HG03457 (cell line): Measurements from ENCODE around the gene CAMTA1.

Source experiments
- ATAC-seq: cut with Tn5 transposase; IDR thresholded peaks from one replicate; pipeline ENCODE4 v1.9.1; 2021; ENCODE audit warnings: moderate number of reproducible peaks; ENCODE audit not compliant: unreplicated experiment

The CAMTA1 gene

DNA sequence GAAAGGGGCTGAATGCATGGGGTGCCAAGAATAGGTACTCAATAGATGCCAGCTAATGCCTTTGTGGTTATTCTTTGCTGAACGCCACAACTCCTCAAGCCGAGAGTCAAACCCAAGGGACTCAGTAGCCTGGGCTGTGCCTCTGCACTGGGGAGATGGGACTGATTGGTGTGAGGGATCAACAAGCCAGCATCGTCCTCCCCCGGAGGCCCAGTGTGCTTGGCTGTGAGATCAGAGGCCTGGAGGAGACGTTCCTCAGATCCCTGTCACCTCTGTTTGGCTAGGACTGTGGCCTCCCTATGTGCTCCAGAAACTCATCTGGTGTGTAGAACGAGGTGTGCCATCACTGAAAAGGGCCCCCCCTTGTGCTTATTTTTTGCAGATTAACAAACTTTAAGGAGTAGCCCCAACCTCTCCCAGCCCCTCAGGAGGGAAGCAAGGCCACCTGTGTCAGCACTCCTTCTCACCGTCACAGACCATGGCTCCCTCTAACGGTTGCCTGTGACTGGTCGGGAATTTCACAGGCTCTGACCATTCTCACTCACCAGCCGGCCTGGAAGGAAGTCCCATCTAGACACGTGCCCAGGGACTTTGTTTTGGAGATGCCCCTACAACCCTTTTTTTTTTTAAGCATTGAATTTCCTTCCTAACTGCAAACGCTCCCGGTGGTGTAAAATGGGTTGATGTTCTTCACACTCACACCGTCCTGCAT lies 791.8 kb downstream of the CAMTA1 start:
- ATAC-seq, result no peak

GRCh38 chr1:7578206-7578605 lies 793.0 kb downstream of the CAMTA1 start:
- no peak for ATAC-seq

DNA sequence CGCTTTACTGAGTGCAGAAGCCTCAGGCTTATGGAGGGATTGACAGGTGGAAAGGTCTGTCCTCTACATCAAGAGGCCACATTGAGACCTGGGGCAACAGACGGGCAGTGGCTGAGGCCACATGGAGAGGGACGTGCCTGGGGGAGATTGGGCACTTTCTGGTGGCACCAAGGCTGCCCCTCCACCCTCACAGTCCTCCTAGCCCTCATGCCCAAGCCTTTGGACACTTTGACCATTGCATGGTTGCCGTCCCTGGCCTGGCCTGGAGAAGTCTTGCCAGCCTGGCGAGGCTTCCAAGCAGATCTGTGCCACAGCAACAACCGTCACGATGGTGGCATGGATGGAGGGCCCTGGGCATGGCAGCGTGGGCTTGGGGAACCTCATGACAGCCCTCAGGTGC lies 793.8 kb downstream of the CAMTA1 start:
- no peak for ATAC-seq

GRCh38 chr1:7579831-7580804 lies 794.9 kb downstream of the CAMTA1 start:
- ATAC-seq, result no peak

DNA sequence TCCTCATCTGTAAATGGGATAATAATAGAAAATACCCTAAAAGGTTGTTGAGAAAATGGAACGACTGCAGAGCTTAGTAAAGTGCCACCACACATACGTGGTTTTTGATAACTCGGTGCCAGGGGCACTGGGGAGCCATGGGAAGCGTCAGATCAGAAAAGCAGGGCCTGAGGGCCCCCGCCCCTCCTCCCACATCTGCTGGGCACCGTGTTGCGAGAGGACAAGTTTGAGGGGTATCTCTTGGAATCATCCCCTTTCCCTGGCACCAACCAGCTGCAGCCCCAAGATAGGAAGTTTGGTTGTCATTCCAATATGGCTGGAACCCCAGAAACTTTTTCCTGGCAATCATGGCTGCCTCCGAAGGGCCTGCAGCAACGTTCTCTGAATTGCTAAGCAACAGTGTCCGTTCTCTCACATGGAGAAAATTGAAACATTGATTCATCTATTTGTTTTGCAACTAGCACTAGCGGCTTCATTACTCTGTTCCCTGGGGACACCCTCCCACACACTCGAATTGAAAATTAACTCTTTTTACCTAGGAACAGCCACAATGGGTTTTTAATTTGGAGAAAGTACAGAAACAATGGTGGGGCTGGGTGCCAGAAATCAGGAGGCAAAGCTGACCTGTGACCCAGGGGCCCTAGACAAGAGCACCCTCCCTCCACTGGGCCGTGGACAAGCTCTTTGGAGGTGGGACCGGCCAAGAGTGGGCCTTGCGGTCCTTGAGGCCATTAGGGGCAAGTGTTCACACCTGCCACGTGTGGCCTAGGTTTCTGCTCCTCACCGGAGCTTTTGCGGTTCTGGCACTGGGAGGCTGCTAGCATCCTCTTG lies 795.9 kb downstream of the CAMTA1 start:
- ATAC-seq, result no peak

GRCh38 chr1:7581754-7582459 lies 796.7 kb downstream of the CAMTA1 start:
- ATAC-seq, result no peak

GRCh38 chr1:7582460-7582972 lies 797.3 kb downstream of the CAMTA1 start:
- ATAC-seq, result no peak

DNA sequence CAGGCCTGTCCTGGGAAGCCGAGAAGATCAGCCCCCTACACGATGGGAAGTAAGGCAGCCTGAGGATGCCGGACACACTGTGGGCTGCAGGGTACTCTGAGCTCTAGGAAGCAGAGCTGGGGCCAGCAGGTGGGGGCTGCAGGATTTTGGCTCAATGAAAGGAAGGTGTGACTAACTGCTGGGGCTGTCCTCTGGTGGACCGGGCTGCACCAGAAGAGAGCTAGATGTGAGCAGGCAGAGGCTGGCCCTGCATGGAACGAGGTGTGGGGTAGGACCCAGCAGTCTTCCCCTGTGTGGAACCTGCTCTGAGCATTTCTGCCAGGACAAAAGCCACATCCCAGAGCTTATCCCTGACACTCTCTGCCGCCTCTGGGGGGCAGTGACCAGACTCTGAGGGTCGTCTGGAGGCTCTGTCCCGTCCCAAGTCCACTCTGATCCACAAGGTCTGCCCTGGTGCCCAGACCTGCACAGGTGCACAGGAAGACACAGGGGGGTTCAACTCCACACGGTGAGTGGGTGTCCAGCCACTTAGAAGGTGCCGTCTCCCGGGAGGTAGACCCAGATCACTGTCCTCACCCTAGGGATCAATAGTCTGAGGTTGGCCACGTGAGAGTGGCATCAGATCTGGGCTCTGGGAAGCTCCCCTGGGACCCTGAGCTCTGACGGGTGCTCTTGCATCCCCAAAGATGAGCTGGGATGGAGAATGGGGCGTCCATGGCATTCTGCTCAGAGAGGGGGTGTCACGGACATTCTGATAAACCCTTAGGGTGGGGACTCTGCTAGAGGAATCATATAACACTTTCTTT lies 798.2 kb downstream of the CAMTA1 start:
- ATAC-seq, result no peak

DNA sequence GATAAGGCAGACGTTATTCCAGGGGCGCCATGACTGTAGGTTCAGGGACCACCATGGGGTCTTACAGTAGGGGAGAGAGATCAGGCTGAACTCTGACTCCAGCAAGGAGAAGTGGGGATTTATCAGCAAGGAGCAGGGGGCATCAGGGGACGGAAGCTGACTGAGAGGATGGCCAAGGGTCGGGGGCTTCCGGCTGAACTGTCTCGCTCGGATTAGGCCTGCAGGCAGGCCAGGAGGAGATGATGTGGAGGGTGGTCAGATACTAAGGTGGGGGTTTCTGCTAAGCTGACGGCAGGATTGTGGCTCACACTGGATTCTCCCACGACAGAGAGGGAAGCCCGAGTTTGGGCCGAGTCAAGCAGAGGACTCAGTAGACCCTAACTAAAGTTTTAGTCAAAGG lies 798.9 kb downstream of the CAMTA1 start:
- ATAC-seq, result no peak

DNA sequence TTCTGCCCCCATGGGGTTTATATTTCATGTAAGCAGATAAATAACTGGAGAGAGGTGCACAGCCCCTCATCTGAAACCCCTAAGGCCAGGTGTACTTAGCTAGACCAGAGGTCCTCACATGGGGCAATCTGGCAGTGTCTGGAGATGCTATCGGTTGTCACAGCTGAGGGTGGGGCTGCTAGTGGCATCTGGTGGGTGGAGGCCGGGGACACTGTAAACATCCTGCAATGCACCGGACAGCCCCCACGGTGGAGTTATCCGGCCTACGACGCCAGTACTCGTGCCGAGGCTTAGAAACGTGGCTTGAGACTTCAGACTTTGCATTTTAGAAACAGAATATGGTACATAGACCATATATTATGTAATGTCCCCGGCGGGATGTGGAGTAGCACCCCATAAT lies 799.4 kb downstream of the CAMTA1 start:
- no peak for ATAC-seq

DNA sequence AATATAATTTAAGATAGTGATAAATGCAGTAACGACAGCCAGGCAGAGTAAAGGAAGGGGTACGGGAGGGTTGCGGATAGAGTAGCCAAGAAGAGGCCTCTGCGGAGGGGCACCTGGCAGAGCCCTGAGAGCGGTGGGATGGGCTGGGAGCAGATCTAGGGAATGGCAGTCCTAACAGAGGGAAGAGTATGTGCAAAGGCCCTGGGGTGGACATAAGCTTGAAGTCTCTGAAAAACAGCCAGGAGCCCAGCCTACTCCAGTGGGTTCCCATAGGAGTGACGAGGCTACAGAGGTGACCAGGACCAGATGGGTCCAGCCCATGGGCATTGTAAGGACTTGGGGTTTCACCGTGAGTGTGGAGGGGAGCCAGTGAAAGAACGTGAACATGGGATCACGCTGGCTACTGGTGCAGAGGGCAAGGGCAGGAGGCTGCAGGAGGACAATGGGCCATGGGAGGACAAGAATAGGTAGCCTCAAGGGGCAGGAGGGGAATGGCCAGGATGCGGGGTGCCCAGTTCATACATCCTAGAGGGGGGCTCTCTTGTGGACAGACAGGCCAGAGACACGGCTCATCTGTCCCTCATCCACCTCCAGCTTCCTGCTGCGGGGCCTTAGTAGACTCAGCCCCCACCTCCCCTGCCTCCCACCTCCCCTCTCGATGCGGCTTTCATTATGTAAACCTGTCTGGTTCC lies 800.1 kb downstream of the CAMTA1 start:
- no peak for ATAC-seq

DNA sequence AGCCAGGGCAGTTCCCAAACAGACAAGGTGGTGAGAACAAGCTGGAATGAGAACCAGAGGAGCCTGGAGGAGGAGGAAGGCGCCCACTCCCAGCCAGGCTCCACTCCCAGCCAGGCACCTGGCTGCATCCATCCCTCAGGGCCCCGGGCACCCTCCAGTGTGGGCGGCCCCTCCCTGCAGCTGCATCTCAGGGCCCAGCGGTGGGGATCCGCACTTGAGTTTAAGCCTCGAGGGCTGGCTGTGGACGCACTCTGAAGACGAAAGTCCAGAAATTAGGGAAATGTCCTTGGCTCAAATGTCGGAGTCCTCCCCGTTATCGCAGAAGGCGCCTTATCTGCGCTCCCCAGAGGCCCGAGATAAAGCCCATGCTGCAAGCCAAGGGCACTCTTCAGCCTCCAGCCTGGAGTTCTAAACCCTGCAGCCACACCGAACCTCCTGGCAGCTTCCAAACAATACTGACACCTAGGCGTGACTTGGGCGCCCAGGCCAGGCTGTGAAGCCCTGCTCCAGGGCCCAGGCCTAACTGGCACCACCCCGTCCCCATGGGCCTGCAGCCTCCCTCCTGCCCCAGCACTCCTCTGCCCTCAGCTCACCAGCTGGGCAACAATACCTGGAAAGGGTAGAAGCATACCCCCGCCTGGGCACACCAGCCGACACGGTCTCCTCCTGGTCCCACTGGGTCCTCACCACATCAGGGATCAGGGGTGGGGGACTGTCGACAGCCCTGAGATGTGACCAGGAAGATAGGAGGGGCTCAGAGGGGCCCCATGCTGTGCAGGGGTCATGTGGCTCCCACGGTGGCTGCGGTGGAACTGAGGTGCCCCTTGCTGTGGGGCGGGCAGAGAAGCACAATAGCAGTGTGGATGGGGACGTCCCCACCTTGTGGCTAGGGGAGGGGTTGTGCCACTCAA lies 801.0 kb downstream of the CAMTA1 start:
- no peak for ATAC-seq

DNA sequence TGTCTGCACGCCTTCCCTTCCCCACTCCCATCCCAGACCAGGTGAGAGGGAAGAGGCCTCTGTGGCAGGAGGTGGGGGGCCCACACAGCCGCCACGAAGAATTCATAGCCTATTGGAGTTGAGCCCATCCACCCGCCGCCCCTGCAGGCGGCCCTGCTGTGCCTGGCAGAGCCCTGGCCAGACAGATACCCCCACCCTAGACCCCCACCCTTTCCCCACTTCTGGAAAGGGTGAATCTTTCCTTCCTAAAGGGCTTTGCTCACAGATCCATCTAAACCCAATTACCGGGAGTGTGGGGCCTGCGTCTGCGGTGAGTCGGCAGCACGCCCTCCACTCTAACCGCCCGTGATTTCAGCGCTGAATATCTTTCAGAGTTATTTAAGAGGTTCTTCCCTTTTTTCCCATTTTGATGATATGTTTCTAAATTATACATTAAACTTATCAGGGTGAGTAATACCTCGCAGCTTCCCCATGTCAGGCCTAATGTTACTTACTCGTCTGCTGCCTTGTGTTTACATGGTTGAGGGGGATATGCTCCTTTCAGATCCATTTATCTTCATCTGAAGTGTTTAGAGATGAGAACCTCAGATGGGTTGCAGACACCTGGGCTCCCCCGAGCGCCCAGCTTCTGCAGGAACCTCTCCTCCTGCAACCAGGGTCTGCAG lies 802.0 kb downstream of the CAMTA1 start:
- ATAC-seq, result no peak

DNA sequence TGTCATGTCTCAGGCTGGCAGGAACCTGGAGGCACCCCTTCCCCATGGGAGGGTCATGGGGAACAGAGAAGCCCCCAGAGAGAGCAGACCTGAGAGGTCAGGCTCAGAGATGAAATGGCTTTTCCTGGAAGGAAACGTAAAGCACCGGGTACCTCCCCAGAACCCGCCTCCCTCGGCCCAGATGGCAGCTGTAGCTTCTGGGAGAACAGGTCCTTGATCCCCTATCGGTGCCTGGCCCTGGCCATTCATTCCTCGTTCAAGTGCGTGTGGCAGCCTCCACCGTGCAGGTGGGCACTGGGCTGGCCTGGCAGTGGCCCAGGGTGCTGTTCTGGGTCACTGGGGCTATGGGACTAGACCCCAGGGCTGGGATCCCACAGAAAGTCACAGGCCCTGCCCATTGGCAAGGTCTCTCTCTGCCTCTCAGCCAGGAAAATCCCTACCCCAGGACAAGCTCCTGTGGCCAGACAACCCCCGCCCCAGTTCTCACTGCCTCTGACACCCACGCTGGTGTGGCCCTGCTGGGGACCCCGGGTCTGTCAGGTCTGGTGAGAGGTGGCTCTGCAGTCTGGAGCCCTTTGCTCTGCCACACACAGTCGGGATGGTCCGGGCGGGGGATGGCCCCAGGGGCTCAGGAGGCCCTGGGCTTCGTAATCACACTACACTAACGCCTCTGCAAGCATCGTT lies 802.7 kb downstream of the CAMTA1 start:
- ATAC-seq, result no peak

- ATAC-seq, result no peak
These were observed 803.2 kb downstream of the CAMTA1 start for GRCh38 chr1:7588457-7588827.

DNA sequence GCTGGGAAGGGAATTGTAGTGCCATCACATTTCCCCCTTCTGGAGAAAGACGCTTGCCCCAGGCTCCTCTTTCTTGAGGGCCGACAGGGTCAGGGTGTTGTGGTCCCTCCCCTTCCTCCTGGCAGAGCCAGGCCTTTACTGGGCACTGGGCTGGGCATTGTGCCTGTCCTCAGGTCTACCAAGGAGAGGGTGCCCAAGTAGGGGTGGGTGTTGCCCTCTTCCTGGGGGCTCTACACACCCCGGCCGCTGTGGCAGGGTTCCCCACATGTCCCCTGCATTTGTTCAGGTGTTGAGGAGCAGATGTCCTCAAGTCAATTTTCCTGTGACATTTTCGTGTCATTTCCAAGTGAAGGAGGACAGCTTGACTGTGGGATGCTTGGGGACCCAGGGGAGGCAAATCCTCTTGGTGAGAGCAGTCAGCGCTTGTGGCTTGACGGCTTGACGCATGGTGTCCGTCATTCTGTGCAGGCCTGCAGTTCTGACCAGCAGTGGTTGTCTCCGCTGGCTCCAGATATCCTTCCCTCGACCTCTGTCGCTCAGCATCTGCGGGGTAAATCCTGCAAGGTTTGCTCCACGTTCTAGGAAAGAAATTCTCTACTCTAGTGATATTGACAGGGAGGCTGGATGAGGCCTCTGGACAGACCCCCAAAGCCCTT lies 804.0 kb downstream of the CAMTA1 start:
- ATAC-seq, result no peak
